GM12865 (cell line): ENCODE data around the gene MEIS3.
"Not testable (repeated sequence)": the region's sequence is repeated elsewhere in the genome, so short reads cannot be mapped to it uniquely, and the experiment has no call there.

Source experiments
- DNase-seq: peaks from one replicate; pipeline ENCODE4 v3.0.0; 2010; ENCODE audit warnings: low read depth
- H3K4me3 ChIP-seq: 2 replicates; pipeline ENCODE4 v1.5.1; 2011; ENCODE audit warnings: mild to moderate bottlenecking, low read depth, low read length, control low read depth
- TF ChIP-seq, protein P1 (sequence below): IDR thresholded peaks from 2 replicates; pipeline ENCODE4 v1.5.1; 2011; ENCODE audit warnings: low read length, control low read depth, low read depth, inconsistent platforms; ENCODE audit not compliant: insufficient read depth; ENCODE audit errors: missing control alignments

The MEIS3 gene

DNA sequence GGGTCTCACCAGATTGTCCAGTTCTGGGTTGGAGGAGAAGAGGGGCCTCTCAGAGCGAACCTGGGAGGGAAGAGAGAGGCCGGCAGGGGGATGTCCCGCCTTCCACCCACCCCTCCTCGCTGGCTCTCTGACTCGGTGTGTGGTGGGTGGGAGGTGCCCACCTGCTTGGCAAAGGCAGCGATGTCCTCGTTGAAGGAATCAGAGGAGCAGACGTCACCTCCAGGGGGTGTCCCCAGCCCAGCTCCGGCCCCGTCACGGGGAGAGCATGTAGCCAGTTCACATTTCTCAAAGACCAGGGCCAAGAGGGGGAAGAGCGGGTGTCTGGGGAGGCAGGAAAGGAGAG lies 2.7 kb downstream of the MEIS3 start:
- DNase-seq, result no peak
- TF ChIP-seq, protein P1, sequence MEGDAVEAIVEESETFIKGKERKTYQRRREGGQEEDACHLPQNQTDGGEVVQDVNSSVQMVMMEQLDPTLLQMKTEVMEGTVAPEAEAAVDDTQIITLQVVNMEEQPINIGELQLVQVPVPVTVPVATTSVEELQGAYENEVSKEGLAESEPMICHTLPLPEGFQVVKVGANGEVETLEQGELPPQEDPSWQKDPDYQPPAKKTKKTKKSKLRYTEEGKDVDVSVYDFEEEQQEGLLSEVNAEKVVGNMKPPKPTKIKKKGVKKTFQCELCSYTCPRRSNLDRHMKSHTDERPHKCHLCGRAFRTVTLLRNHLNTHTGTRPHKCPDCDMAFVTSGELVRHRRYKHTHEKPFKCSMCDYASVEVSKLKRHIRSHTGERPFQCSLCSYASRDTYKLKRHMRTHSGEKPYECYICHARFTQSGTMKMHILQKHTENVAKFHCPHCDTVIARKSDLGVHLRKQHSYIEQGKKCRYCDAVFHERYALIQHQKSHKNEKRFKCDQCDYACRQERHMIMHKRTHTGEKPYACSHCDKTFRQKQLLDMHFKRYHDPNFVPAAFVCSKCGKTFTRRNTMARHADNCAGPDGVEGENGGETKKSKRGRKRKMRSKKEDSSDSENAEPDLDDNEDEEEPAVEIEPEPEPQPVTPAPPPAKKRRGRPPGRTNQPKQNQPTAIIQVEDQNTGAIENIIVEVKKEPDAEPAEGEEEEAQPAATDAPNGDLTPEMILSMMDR, result no peak
- no peak overlapping the region for H3K4me3 ChIP-seq

DNA sequence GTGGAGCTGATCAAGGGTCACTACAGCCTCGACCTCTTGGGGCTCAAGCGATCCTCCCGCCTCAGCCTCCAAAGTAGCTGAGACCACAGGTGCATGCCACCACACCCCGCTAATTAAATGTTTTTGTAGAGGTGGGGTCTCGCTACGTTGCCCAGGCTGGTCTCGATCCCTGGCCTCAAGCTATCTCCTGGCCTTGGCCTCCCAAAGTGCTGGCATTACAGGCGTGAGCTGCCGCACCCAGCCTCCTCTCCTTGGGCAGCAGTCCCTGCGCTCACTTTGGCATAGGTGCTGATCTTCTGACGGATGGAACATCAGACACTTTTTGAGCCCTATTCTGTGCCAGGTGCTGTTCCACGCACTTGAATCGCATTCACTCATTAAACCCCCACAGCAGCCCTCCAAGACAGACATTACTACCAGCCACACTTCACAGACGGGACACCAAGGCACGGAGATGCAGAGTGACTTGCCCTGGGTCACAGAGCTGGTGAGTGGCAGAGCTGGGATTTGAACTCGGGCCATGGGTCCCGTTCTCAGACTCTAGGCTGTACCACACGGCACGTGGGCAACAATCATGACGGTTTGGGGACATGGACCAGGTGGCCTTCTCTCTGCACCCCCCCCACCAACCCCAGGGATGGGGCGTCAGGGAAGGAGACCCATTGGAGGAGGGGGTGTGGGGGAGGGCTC lies 3.2 kb downstream of the MEIS3 start:
- no peak overlapping the region for H3K4me3 ChIP-seq
- DNase-seq, result no peak
- TF ChIP-seq, protein P1, result no peak

GRCh38 chr19:47414469-47414868 lies 4.9 kb downstream of the MEIS3 start:
- TF ChIP-seq, protein P1, result peak; percentile 20
- peak; percentile 38 for DNase-seq
- no peak overlapping the region for H3K4me3 ChIP-seq

- DNase-seq, result no peak
- TF ChIP-seq, protein P1, result no peak
- H3K4me3 ChIP-seq, result no peak overlapping the region
Measured at GRCh38 chr19:47413941-47414340, 5.4 kb downstream of the MEIS3 start.

DNA sequence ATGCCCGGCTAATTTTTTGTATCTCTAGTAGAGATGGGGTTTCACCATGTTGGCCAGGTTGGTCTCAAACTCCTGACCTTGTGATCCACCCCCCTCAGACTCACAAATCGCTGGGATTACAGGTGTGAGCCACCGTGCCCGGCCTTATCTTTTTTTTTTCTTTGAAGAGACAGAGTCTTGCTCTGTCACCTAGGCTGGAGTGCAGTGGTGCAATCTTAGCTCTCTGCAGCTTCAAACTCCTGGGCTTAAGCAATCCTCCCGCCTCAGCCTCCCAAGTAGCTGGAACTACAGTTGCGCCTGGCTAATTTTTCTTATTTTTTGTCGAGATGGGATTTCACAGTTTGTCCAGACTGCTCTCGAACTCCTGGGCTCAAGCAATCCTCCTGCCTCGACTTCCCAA lies 7.6 kb downstream of the MEIS3 start:
- H3K4me3 ChIP-seq, DNase-seq: not testable (repeated sequence)

DNA sequence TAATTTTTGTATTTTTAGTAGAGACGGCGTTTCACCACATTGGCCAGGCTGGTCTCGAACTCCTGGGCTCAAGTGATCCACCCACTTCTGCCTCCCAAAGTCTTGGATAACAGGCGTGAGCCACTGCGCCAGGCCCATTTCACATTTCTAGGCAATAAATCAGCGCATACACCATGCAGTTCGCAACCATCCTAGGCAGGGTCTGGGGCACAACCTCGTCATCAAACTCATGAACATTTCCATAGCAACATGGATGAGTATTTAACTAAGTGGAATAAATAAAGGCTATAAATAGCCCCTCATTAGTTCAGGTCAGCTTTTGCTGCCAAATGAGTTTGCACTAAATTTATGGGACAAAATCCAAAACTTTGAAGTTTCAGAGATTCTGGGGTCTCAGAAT lies 8.2 kb downstream of the MEIS3 start:
- TF ChIP-seq, protein P1, result no peak
- no peak overlapping the region for H3K4me3 ChIP-seq
- DNase-seq, result no peak

DNA sequence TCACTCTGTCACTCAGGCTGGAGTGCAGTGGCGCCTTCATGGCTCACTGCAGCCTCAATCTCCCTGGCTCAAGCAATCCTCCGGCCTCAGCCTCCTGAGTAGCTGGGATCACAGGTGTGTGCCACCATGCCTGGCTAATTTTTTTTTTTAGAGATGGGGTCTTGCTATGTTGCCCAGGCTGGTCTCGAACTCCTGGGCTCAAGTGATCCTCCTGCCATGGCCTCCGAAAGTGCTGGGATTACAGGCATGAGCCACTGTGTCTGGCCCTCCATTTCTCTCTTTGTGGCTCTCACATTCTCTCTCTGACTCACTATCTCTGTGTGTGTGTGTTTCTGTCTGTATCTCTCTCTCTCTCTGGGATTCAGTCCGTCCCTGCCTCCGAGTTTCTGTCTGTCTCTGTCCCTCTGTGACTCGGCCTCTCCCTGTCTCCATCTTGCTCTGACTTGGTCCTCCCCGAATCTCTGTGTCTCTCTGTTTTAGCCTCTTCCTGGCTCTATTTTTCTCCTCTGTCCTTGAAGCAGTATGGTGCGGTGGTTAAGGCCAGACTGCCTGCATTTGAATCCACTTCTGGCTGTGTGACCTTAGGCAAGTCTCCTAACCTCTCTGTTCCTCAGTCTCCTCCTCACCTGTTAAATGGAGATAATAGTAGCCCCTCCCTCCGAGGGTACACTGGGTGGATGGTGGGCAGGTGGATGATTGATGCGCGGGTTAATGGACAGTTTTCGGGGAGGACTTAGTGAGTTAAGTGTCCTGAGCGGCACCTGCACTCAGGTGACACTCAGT lies 11.0 kb downstream of the MEIS3 start:
- TF ChIP-seq, protein P1, result no peak
- no peak for DNase-seq
- H3K4me3 ChIP-seq, result no peak overlapping the region
